ENCODE results near the gene BARHL2. TPM values are rescaled to one million over a fixed set of nuclear protein-coding genes. Genes with fewer than 3 reads are reported as not detected.
A peak's percentile ranks its signal among the peaks of the same experiment; 100 is the strongest.

BARHL2 gene
- total and polyA plus RNA-seq, 10 of the 15 experiments (the other 5 are each of a cell fraction or from before 2014, with no cell fraction given) = not detected

GRCh38 chr1:90728502-90729287 is 11.6 kb upstream of the BARHL2 start:
- H3K4me2 ChIP-seq (ENCODE audit: control insufficient read depth, insufficient read depth) = 0 out of 2 replicates have a peak overlapping the region, but pooled peaks have one; percentile 13
- WGBS (ENCODE audit: insufficient coverage, insufficient replicate concordance, low lambda C conversion rate, missing lambda C conversion rate) = 43% methylated on average over 25 of the region's 25 CpGs
- intact Hi-C loops (cut with micrococcal nuclease; ENCODE audit: unreplicated experiment) = loop anchor here (10.0 kb wide), 1 partner anchor 254 kb away; no protein-coding TSS in a partner anchor
- no peak for TF ChIP-seq ZNF687 (IDR thresholded peaks at IDR 0.05)
- TF ChIP-seq RFX5 (IDR thresholded peaks at IDR 0.05; ENCODE audit: low read depth, low read length) = no peak
- TF ChIP-seq WRNIP1 (IDR thresholded peaks at IDR 0.05; ENCODE audit: borderline replicate concordance, low read depth, low read length) = no peak
- TF ChIP-seq JUND (IDR thresholded peaks at IDR 0.05; ENCODE audit: low read depth, low read length) = no peak
- no peak for TF ChIP-seq PKNOX1 (IDR thresholded peaks at IDR 0.05)
- TF ChIP-seq PAX5 (IDR thresholded peaks at IDR 0.05; ENCODE audit: borderline replicate concordance, low read depth, low read length) = no peak
- no peak for TF ChIP-seq ELK1 (IDR thresholded peaks at IDR 0.05; ENCODE audit: low read depth, low read length)
- TF ChIP-seq E2F8 (IDR thresholded peaks at IDR 0.05; ENCODE audit: low read depth, partially characterized antibody) = no peak
- no peak for TF ChIP-seq MLLT1 (IDR thresholded peaks at IDR 0.05)
- no peak for TF ChIP-seq STAT3 (IDR thresholded peaks at IDR 0.05; ENCODE audit: low read depth, low read length)
- TF ChIP-seq LARP7 (IDR thresholded peaks at IDR 0.05) = no peak

More at GRCh38 chr1:90728502-90729287, 11.6 kb upstream of the BARHL2 start:
- H3K79me2 ChIP-seq (ENCODE audit: control insufficient read depth, insufficient read depth, low read length) = no peaks in the 10 kb centered on the region
- ChIA-PET SMC1A (ENCODE audit: uncharacterized antibody, unreplicated experiment) (interaction anchor here (0.6 to 1.9 kb wide), 5 partner anchors 13 to 253 kb away, joined by 3 to 5 read pairs (median 3); no protein-coding TSS in a partner anchor), CTCF (interaction anchor here (0.9 to 1.2 kb wide), 4 partner anchors 130 to 437 kb away, joined by 3 to 7 read pairs (median 3); no protein-coding TSS in a partner anchor), POLR2A (no interaction called here), RAD21 (ENCODE audit: unreplicated experiment) (interaction anchor here (1.0 to 1.2 kb wide), 2 partner anchors 13 to 253 kb away, joined by 4 read pairs; no protein-coding TSS in a partner anchor)
- H3K9me3 ChIP-seq (replicated peaks; ENCODE audit: control insufficient read depth, insufficient read depth, low read length) = peaks cover 3% of the 10 kb centered on the region; the same call in 2 of the 3 replicates
- H3K4me1 ChIP-seq (ENCODE audit: control insufficient read depth, insufficient read depth, low read length) = no peaks in the 10 kb centered on the region
- ATAC-seq (peak; percentile 24; the same call in 1 of the 3 replicates), DNase-seq (ENCODE audit: low read depth, low spot score) (no peak), FAIRE-seq (no peak)
- H3K27ac ChIP-seq (ENCODE audit: control insufficient read depth, insufficient read depth) = no peak overlapping the region
- H4K20me1 ChIP-seq (ENCODE audit: control insufficient read depth, insufficient read depth) = no peaks in the 10 kb centered on the region
- no peak overlapping the region for H3K9ac ChIP-seq (ENCODE audit: control insufficient read depth, insufficient read depth, low read length)
- H3K27me3 ChIP-seq (replicated peaks in 1 of 2; ENCODE audit: control insufficient read depth in 2 of 2, insufficient read depth in 2 of 2, low read length in 1 of 2) = peaks cover 9 to 42% of the 10 kb centered on the region in 2 experiments
- BruUV-seq (replicated peaks) = no TSS peak
- H3K36me3 ChIP-seq (ENCODE audit: control insufficient read depth in 2 of 2, insufficient read depth in 2 of 2, low read length in 1 of 2) = no peaks in the 10 kb centered on the region
- in situ Hi-C loops (cut with MboI) = no loop called here
- H2AFZ ChIP-seq (ENCODE audit: control insufficient read depth, low read depth, low read length) = no peak overlapping the region
- no peak overlapping the region for H3K4me3 ChIP-seq
